ENCODE results near the gene COL28A1. TPM values are rescaled to one million over a fixed set of nuclear protein-coding genes. Genes with fewer than 3 reads are reported as not detected.
"Not testable (repeated sequence)": the region's sequence is repeated elsewhere in the genome, so short reads cannot be mapped to it uniquely, and the experiment has no call there.

COL28A1 gene
- total RNA-seq, 1 donor from 2014 or later = not detected

DNA sequence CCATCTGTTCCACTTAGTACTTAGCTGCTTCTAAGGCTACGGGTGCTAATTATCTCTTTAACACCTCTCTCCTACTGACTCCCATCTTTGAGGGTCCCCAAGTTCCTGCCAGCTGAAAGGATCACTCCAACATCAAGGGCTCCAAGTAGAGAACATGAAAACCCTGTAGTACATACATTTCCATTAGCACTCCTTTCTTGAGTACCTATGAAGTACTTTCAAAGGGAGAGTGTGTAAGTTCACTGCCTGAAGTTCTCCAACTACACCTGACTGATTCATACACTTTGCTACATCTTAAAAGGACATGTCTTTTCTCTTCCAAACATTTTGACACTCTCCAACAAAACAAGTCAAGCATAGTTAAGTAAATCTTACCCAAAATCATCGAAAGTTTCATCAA lies 113.8 kb downstream of the COL28A1 start:
- intact Hi-C loops (cut with micrococcal nuclease) = loop anchor here (10.0 kb wide), 2 partner anchors 223 to 793 kb away; partner anchors contain the start of gene UMAD1

DNA sequence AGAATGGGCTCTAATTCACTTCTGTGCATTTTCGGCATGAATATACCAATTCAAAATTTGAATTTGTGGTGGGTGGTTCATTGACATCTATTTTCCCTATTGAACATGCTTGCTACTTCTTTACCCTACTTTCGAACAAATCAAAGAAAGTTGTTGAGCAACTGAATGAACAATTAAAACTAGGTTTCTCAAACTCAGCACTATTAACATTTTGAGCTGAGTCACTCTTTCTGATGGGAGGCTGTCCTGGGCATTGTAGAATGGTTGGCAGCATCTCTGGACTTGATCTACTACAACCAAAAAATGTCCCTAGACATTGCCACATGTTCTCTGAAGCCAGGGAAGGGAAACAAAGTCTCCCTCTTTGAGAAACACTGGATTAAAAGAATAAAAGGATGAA lies 116.7 kb downstream of the COL28A1 start:
- intact Hi-C loops (cut with micrococcal nuclease) = no loop called here

DNA sequence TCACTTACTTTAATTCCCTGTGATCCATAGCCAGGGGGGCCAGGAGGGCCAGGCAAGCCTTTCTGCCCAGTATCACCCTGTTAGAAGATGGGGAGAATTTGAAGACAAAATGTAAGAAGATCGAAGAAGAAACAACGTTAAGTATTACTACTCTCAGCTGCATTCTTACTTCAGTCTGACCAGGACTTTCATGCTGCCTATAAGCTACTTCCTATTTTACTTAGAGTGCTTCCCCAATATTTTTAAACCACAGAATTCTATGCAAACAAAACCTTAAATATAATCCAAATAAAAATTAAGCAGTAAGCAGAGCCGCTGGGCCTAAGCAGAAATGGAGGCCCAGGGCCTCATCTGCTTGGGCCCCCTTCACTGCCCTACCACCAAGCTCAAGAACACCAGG lies 117.8 kb downstream of the COL28A1 start:
- intact Hi-C loops (cut with micrococcal nuclease) = no loop called here

DNA sequence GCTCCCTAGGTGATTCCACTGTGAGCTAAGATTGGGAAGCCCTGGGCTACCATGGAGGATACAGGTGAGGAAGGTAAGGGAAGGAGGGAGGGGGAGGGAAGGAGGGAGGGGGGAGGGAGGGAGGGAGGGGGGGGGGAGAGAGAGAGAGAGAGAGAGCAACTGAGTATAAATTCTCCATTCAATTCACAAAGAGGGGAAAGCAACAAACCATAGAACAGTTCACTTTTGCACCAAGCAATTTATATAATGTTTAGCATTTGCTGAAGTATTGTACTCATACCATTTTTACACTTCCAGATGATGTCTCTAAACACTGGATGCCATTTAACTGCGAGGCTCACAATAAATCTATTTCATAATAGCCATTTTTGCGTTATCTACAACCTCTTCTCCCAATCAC lies 118.3 kb downstream of the COL28A1 start:
- intact Hi-C loops (cut with micrococcal nuclease) = no loop called here

DNA sequence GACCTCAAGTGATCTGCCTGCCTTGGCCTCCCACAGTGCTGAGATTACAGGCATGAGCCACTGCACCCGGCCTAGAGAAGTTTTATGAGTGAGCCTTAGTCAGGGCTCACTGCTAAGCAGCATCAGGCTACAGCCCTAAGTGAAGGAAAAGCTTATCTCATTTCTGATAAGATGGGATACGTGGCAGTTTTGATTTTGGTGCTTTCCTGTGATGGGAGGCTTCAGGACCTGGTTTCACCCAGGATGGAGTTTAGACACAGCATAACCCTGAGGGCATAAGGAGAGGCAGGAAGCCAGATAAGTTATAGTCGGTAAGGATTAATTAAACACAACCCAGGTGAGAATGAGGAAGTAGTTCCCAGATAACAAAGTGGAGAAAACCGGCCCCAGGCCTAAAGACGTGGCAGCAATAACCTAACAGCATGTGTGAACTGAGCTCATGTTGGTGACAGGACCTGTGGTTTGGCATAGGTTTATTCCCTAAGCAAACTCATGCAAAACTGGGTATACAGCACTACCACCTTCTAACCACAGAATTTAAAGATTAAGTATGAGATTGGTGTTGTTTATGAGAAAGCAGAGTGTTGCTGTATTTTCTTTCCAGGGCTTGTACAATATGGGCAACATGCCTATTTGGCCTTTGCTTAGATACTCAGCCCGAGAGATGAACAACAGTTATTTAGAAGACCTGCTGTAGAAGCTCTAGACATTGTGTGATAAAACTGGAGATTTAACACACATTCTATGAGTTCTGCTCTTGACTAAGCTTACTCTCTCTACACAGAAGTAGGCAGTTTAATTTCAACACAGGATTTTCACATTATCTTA lies 119.4 kb downstream of the COL28A1 start:
- intact Hi-C loops (cut with micrococcal nuclease) = no loop called here

DNA sequence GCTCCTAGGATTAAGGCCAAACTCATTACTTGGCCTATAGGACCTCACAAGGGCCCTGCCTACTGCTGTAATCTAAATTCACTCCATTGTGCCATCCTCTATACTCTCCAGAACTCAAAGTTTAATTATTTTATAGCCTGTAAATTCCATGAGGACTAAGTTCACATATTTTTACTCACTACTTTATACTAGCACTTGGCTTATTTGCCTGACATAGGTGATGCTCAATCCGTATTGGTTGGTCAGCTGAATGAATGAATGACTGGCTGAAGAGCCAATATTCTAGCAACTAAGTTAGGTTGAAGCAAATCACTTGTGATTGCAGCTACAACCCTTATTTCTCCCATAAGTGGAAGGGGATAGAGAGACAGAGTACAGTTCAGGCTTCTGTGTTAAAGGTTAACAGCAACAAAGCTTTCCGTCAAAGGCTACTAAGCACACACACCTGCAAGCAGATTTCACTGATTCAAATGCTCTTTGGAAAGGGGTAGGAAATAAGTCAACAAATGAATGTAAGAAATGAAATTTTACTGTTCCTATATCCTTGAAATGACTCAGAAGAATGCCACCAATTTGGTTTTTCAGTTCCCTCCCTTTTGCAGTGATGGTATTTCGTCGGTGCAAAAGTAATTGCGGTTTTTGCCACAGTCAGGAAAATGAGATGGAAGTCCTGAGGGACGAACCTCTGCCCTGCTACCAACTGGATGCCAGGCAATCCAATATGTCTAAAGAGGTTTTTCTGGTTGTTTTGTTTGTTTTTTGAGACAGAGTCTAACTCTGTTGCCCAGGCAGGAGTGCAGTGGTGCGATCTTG lies 120.7 kb downstream of the COL28A1 start:
- intact Hi-C loops (cut with micrococcal nuclease) = no loop called here

DNA sequence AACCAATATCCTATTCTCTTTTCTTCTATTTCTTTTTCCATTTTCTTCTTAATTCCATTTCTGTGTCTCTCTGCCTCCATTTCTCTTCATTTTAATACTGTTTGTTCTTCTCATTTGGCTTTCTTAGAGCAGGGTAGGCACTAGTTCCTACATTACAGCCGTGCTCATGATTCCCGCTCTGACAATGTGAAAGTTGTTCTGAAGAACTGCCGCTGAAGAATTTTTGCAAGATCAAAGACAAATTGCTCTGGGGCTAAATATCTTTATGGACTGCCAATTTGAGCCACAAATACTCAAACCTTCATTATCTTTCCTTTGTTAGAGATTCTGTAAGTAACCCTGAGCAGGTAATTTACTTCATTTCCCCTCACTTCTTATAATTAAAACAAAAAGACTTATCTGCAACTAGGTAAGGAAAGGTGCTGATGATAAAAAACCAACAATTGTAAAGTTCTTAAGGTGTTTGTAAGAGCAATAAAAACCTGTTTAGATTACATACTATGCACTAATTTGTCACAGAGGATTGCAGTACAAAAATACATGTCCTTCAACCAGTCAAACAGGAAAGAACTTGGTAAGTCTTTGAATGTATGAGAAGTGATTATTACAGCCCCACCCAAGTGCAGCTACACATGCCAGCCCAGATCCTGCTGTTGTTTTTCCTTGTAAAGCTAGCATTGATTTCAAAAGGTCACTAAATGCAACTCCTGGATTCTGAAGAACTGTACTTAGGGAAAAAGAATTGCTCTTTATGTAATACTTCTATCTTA lies 127.5 kb downstream of the COL28A1 start:
- intact Hi-C loops (cut with micrococcal nuclease) = no loop called here

DNA sequence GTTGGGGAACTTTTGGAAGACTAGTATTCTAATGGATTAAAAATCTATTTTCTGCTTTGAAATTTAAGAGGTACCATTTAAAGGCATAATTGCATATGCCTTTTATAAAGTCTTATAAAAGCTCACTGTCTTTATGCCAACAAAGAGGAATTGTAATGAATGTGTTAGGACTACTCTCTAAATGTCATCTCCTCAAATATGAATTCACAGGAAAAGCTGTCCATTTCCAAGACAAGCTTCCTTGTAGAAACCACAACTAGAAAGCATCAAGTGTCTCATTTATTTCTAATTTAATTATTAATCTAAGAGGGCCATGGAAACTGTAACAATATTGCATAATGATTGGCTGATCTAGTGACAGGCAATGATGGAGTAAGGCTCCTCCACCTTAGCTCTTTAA lies 130.2 kb downstream of the COL28A1 start:
- intact Hi-C loops (cut with micrococcal nuclease) = no loop called here

DNA sequence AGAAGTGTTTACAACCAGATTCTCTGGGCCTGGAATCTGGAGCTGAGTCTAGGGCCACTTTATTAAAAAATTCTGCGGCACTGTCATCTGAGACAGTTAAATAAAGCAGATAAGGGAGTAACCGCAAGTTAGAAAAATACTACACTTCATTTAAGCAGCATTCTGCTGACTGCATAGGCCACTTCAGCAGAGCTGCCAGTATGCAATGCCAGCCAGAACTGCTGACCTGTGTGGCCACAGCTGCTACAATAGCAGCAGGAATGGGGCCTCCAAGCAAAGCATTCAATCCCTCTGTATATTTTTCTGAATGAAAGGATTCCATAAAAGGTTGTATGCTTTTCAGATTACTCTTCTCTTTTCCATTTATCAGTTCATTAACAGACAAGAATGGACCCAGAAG lies 136.0 kb downstream of the COL28A1 start:
- intact Hi-C loops (cut with micrococcal nuclease) = no loop called here

DNA sequence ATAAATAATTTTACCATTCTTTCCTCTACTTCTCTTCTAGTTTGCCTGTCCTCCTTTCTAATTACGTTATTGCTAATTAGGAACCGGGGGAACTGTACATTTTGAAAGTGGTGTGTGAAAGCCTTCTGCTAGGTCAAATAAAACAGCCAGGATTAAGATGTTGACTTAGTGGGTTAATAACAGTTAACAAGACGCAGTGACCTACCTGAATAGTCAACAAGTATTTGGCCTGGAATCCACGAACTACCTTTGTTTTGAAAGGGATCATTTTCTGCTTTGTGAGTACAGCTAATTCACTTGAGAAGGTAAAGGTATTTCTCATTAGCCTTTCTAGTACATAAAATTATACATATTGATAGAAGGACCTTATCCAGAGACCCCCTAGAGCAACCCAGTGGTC lies 139.9 kb downstream of the COL28A1 start:
- intact Hi-C loops (cut with micrococcal nuclease) = no loop called here

DNA sequence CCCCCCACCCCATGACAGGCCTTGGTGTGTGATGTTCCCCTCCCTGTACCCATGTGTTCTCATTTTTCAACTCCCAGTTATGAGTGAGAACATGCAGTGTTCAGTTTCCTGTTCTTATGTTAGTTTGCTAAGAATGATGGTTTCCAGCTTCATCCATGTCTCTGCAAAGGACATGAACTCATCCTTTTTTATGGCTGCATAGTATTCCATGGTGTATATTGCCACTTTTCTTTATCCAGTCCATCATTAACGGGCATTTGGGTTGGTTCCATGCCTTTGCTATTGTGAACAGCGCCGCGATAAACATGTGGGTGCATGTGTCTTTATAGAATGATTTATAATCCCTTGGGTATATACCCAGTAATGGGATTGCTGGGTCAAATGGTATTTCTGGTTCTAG lies 147.5 kb downstream of the COL28A1 start:
- intact Hi-C loops (cut with micrococcal nuclease) = not testable (repeated sequence)

DNA sequence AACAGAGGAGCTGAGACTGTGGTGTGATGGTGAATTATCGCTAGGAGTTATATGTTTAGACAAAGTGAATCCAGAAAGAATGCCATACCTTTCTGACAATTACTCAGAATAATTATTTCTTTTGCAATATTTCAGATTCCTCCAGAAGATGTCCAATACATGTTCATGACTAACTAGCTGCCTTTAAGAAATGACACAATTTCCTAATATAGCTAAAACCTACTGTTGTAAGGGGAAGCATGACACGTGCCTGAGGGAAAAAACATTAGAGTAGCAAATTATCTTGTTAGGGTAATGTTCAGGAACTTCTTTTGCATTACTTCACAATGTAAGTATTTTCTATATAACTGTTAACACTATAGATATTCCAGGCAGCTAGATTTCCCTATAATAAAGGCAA lies 150.3 kb downstream of the COL28A1 start:
- intact Hi-C loops (cut with micrococcal nuclease) = no loop called here

DNA sequence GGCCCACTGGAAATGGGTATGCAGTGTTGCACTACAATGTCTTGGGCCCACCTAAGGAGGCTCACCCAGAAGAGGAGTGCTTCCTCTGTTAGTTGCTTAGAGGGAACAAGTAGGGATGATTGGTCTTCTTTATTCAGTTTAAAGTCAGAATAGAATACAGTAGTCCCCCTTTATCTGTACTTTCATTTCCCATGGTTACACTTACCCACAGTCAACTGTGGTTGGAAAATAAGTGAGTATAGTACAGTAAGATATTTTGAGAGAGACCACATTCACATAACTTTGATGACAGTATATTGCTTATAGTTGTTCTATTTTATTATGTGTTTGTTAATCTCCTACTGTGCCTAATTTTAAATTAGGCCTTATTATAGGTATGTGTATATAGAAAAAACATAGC lies 151.4 kb downstream of the COL28A1 start:
- intact Hi-C loops (cut with micrococcal nuclease) = no loop called here

DNA sequence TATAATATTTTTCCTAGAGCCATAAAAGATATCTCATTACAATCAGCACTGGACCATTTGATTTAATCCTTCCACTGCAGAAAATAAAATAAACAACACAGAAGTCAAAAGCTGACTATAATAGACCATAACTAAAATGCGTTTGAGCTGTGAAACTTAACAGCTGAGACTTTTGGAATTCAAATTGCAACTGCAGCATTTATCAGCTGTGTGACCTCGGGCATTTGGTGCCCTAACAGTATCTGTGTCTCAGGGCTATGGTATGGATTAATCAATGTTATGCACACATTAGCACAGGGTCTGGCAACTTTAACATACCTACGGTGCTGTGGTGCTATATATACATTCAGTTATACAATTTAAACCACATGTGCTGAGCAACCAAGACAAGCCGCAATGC lies 160.1 kb downstream of the COL28A1 start:
- intact Hi-C loops (cut with micrococcal nuclease) = no loop called here

DNA sequence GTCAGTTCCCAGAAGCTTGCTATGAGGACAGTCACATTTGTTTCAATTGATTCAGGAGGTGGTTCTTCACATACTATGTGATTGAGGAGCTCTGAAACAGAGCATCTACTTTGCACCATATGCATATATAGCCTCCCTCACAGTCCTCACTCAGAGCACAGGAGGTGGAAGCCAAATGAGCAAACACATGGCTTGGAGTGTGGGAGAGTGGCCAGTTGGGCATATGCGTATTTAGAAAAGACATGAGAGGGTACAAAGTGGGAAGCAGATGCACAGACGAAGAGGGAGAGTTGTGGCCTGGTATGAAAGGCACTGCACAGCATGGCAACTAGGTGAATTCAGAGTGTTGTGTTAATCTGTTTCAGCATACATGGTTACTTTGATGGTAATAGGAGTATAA lies 165.6 kb downstream of the COL28A1 start:
- intact Hi-C loops (cut with micrococcal nuclease) = no loop called here

DNA sequence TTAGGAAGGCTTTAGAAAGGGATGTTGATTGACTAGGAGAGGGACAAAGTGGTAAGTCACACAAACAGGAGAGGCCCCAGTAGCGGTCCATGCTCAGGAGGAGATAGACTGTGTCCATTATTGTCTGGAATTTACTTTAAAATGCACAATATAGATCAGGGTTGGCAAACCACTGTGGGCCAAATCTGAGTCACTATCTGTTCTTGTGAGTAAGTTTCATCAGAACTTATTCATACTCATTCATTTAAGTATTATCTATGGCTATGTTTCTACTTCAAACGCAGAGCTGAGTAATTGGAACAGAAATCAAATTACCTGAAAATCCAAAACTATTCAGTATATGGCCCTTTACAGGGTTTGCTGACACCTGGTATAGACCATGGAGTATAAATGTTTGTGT lies 166.5 kb downstream of the COL28A1 start:
- intact Hi-C loops (cut with micrococcal nuclease) = no loop called here

DNA sequence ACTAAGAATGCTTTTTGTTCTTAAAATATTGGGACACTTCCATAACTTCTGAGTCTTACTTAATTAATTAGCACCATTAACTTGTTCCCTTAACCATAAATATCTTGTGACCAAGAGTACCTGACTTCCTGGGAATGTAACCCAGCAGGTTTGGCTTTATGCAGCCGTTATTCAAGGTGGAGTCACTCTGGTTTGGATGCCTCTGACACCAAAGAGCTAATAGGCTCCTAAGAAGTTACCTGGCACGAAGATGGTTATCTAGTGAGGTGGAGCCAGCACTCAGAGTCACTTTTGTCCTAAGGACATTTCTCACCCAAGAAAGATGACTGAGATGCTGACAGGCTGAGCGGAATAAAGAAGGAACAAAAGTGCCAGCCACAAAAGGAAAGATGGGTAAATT lies 181.0 kb downstream of the COL28A1 start:
- intact Hi-C loops (cut with micrococcal nuclease) = no loop called here

DNA sequence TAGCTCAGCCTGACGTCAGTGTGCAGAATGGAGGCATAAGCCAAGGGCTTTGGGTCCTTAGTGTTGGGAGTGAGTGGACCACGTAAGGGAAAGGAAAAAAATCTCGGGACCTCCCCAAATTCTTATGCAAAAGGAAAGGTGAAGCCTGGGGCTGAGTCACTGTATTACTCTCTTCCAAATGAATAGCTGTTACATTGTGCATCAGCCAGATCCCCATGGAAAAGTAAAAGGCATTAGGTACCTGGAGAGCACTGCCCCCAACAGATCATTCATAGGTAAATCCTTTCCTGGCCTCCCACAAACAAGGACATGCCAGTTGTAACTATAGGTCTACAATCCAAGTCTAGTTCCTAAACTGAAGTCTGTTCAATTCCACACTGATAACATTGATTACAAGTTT lies 182.8 kb downstream of the COL28A1 start:
- intact Hi-C loops (cut with micrococcal nuclease) = no loop called here

DNA sequence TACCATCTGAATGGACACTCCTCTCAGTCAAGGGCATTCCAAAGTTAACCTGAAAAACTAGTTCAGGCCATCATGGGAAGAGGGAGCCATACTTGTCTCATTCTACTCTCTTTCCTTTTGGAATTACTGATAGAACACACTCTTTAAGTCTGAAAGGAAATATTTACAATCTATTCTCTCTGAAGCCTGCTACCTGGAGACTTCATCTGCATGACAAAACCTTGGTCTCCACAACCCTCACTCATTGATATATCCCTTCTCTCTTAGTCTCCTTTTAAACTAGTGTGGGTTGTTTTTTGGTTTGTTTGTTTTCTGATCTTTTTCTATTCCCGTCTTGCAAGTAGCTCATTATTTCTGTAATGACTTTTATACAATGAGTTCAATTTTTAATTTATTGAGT lies 183.8 kb downstream of the COL28A1 start:
- intact Hi-C loops (cut with micrococcal nuclease) = no loop called here

DNA sequence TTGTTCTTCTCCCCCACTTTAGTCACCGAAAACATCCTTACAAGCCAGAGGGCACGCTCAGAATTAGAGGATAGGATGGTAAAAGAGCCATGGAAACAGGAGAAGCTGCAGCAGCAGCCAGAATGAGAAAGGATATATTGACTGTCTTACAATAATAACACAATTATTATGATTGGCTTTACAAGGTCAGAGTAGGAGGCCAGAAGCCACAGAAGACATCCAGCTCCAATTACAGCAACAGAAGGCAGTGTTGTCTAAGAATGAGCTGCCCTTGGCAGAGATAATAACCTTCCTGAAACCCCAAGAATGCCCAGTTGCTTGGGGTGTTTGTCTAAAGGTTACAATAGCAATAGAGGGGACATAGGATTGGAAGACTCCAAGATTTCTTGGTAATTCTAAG lies 184.5 kb downstream of the COL28A1 start:
- intact Hi-C loops (cut with micrococcal nuclease) = no loop called here

DNA sequence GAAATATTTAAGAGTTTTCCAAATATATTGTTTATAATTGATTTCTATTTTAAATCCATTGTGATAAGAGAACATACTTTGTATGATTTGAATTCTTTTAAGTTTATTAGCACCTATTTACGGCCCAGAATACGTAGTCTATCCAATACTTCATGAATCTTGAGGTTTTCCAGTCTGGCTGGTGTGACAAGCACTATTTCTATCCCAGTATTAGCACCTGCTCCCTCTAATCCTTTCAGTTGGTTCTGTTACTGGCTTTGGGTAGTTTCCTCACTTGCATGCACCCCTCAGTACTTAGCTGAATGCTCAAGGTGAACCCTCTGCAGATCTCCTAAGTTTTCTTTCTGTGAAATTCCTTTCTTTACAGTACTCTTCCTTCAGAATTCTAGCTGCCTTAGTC lies 186.5 kb downstream of the COL28A1 start:
- intact Hi-C loops (cut with micrococcal nuclease) = no loop called here

DNA sequence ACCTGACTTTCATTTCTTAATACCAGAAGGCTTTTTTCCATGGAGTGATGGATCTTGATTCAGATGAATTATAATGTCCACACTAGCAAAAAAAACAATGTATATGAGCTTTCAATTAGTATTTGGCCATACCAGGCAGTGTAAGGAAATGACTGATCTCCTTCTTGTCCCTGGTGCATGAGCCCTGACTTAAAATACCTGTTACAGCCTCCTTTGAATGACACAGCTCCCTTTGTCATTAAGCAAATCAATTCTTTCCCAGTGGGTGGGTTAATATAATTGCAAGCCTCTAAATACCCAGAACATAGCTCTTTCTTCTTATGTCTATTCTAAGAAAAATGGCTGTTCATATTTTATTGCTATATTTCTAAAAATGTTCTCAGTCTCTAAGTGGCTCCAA lies 188.6 kb downstream of the COL28A1 start:
- intact Hi-C loops (cut with micrococcal nuclease) = no loop called here
